ENCODE data around the gene SMAD2.

GRCh38 chr18:47781561-47781960 is 148.9 kb downstream of the SMAD2 start:
- no peak for TF ChIP-seq POLR2A (IDR thresholded peaks at IDR 0.05)
- no peak for TF ChIP-seq CTCF (IDR thresholded peaks at IDR 0.05)

Data from lower leg skin (tissue), 3 donors.